Dendritic cell treated with granulocyte-macrophage colony-stimulating factor and Interleukin-4, amounts not matched to agents 40 ng/mL and 50 ng/mL, for 4 days (primary cell): Measurements from ENCODE around the gene IMP4.

Source experiments
- H3K27ac Mint-ChIP-seq: one replicate; pipeline ENCODE4 v1.8.0; 2022; ENCODE audit warnings: mild to moderate bottlenecking, mixed read lengths
- H3K27me3 Mint-ChIP-seq: one replicate; pipeline ENCODE4 v1.8.0; 2022; ENCODE audit warnings: mild to moderate bottlenecking, mixed read lengths
- H3K36me3 Mint-ChIP-seq: one replicate; pipeline ENCODE4 v1.8.0; 2022; ENCODE audit warnings: low read depth, mixed read lengths
- H3K4me1 Mint-ChIP-seq: one replicate; pipeline ENCODE4 v1.8.0; 2022; ENCODE audit warnings: low read depth, mixed read lengths
- H3K4me3 Mint-ChIP-seq: one replicate; pipeline ENCODE4 v1.8.0; 2022; ENCODE audit warnings: mild to moderate bottlenecking, moderate library complexity, mixed read lengths
- H3K9me3 Mint-ChIP-seq: one replicate; pipeline ENCODE4 v1.8.0; 2022; ENCODE audit warnings: mixed read lengths
- intact Hi-C: fragments of 100-400 bp; cut with micrococcal nuclease; formaldehyde crosslinking; loops from one replicate; pipeline ENCODE4 v1.15.0; 2022

The IMP4 gene

GRCh38 chr2:130342533-130343275, at the start of gene IMP4:
TSS of gene IMP4 (plus strand) at chr2:130342897. CDS start at chr2:130342933, 36 bp downstream.
- H3K27me3 Mint-ChIP-seq = no peaks in the 10 kb centered on the region
- no peaks in the 10 kb centered on the region for H3K9me3 Mint-ChIP-seq
- intact Hi-C loops = loop anchor here (1.0 kb wide), 4 partner anchors 13 to 161 kb away; partner anchors contain the start of gene SMPD4
- peak within 1 kb of the TSS; percentile 100 for H3K4me3 Mint-ChIP-seq
- peak within 1 kb of the TSS; percentile 100 for H3K27ac Mint-ChIP-seq
- peaks cover 84% of the 10 kb centered on the region for H3K36me3 Mint-ChIP-seq
- H3K4me1 Mint-ChIP-seq = peaks cover 48% of the 10 kb centered on the region

- intact Hi-C loops = no loop called here
- no peak overlapping the region for H3K4me3 Mint-ChIP-seq
- no peaks in the 10 kb centered on the region for H3K4me1 Mint-ChIP-seq
- no peak overlapping the region for H3K27ac Mint-ChIP-seq
- H3K9me3 Mint-ChIP-seq = no peaks in the 10 kb centered on the region
- H3K36me3 Mint-ChIP-seq = no peaks in the 10 kb centered on the region
- H3K27me3 Mint-ChIP-seq = peaks cover 9% of the 10 kb centered on the region
Measured at GRCh38 chr2:130300258-130300969, 42.3 kb upstream of the IMP4 start.

- H3K9me3 Mint-ChIP-seq = no peaks in the 10 kb centered on the region
- intact Hi-C loops = no loop called here
- H3K36me3 Mint-ChIP-seq = no peaks in the 10 kb centered on the region
- no peak overlapping the region for H3K27ac Mint-ChIP-seq
- H3K4me3 Mint-ChIP-seq = no peak overlapping the region
- H3K4me1 Mint-ChIP-seq = no peaks in the 10 kb centered on the region
- H3K27me3 Mint-ChIP-seq = peaks cover 7% of the 10 kb centered on the region
Measured at GRCh38 chr2:130300970-130301348, 41.7 kb upstream of the IMP4 start.

- Mint-ChIP-seq H3K27ac (no peak overlapping the region), H3K9me3 (no peaks in the 10 kb centered on the region), H3K4me3 (no peak overlapping the region), H3K36me3 (no peaks in the 10 kb centered on the region), H3K27me3 (peaks cover 12% of the 10 kb centered on the region), H3K4me1 (no peaks in the 10 kb centered on the region)
- intact Hi-C loops = no loop called here
Measured at GRCh38 chr2:130302164-130302886, 40.4 kb upstream of the IMP4 start.

- Mint-ChIP-seq H3K9me3 (no peaks in the 10 kb centered on the region), H3K4me1 (no peaks in the 10 kb centered on the region), H3K27ac (no peak overlapping the region), H3K4me3 (no peak overlapping the region), H3K27me3 (peaks cover 7% of the 10 kb centered on the region), H3K36me3 (no peaks in the 10 kb centered on the region)
- intact Hi-C loops = no loop called here
Measured at GRCh38 chr2:130303169-130303568, 39.5 kb upstream of the IMP4 start.

- H3K4me3 Mint-ChIP-seq = no peak overlapping the region
- no peaks in the 10 kb centered on the region for H3K36me3 Mint-ChIP-seq
- H3K4me1 Mint-ChIP-seq = no peaks in the 10 kb centered on the region
- no peaks in the 10 kb centered on the region for H3K9me3 Mint-ChIP-seq
- intact Hi-C loops = no loop called here
- H3K27me3 Mint-ChIP-seq = peaks cover 7% of the 10 kb centered on the region
- no peak overlapping the region for H3K27ac Mint-ChIP-seq
Measured at GRCh38 chr2:130304726-130305125, 38.0 kb upstream of the IMP4 start.

GRCh38 chr2:130307850-130308249, 34.8 kb upstream of the IMP4 start:
- Mint-ChIP-seq H3K36me3 (no peaks in the 10 kb centered on the region), H3K4me1 (no peaks in the 10 kb centered on the region), H3K27me3 (peaks cover 4% of the 10 kb centered on the region), H3K4me3 (no peak overlapping the region), H3K9me3 (no peaks in the 10 kb centered on the region), H3K27ac (no peak overlapping the region)
- intact Hi-C loops = no loop called here

- no peak overlapping the region for H3K27ac Mint-ChIP-seq
- no peaks in the 10 kb centered on the region for H3K4me1 Mint-ChIP-seq
- H3K27me3 Mint-ChIP-seq = peaks cover 4% of the 10 kb centered on the region
- no peak overlapping the region for H3K4me3 Mint-ChIP-seq
- intact Hi-C loops = no loop called here
- no peaks in the 10 kb centered on the region for H3K36me3 Mint-ChIP-seq
- no peaks in the 10 kb centered on the region for H3K9me3 Mint-ChIP-seq
Measured at GRCh38 chr2:130310881-130311280, 31.8 kb upstream of the IMP4 start.

GRCh38 chr2:130313812-130314334, 28.8 kb upstream of the IMP4 start:
- H3K27me3 Mint-ChIP-seq = no peaks in the 10 kb centered on the region

GRCh38 chr2:130314377-130314776, 28.3 kb upstream of the IMP4 start:
- no peak overlapping the region for H3K4me3 Mint-ChIP-seq
- no peaks in the 10 kb centered on the region for H3K27me3 Mint-ChIP-seq
- H3K27ac Mint-ChIP-seq = no peak overlapping the region
- intact Hi-C loops = no loop called here
- H3K9me3 Mint-ChIP-seq = no peaks in the 10 kb centered on the region
- H3K36me3 Mint-ChIP-seq = no peaks in the 10 kb centered on the region
- no peaks in the 10 kb centered on the region for H3K4me1 Mint-ChIP-seq

More at GRCh38 chr2:130313812-130314334, 28.8 kb upstream of the IMP4 start:
- H3K4me3 Mint-ChIP-seq = no peak overlapping the region
- H3K36me3 Mint-ChIP-seq = no peaks in the 10 kb centered on the region
- no peaks in the 10 kb centered on the region for H3K9me3 Mint-ChIP-seq
- no peak overlapping the region for H3K27ac Mint-ChIP-seq
- intact Hi-C loops = no loop called here
- no peaks in the 10 kb centered on the region for H3K4me1 Mint-ChIP-seq

- intact Hi-C loops = no loop called here
- peaks cover 5% of the 10 kb centered on the region for H3K27me3 Mint-ChIP-seq
- no peaks in the 10 kb centered on the region for H3K4me1 Mint-ChIP-seq
Measured at GRCh38 chr2:130316596-130316995, 26.1 kb upstream of the IMP4 start.

GRCh38 chr2:130318906-130319305, 23.8 kb upstream of the IMP4 start:
- intact Hi-C loops = no loop called here
- Mint-ChIP-seq H3K4me1 (no peaks in the 10 kb centered on the region), H3K27ac (no peak overlapping the region), H3K9me3 (no peaks in the 10 kb centered on the region), H3K27me3 (peaks cover 11% of the 10 kb centered on the region), H3K36me3 (no peaks in the 10 kb centered on the region), H3K4me3 (no peak overlapping the region)

More at GRCh38 chr2:130316596-130316995, 26.1 kb upstream of the IMP4 start:
- no peaks in the 10 kb centered on the region for H3K9me3 Mint-ChIP-seq
- no peak overlapping the region for H3K27ac Mint-ChIP-seq
- no peaks in the 10 kb centered on the region for H3K36me3 Mint-ChIP-seq
- H3K4me3 Mint-ChIP-seq = no peak overlapping the region

- Mint-ChIP-seq H3K27me3 (peaks cover 18% of the 10 kb centered on the region), H3K36me3 (no peaks in the 10 kb centered on the region), H3K4me3 (no peak overlapping the region), H3K4me1 (no peaks in the 10 kb centered on the region), H3K27ac (no peak overlapping the region), H3K9me3 (no peaks in the 10 kb centered on the region)
- intact Hi-C loops = no loop called here
Measured at GRCh38 chr2:130319536-130319935, 23.2 kb upstream of the IMP4 start.
